ENCODE measurements around the gene GOLGA8A. TPM values are rescaled to one million over a fixed set of nuclear protein-coding genes. Genes with fewer than 3 reads are reported as not detected.
"Not testable (repeated sequence)": the region's sequence is repeated elsewhere in the genome, so short reads cannot be mapped to it uniquely, and the experiment has no call there.

The GOLGA8A gene
- total RNA-seq, 1 donor from 2014 or later = 0.40 TPM

GRCh38 chr15:34408973-34409372 is 28.6 kb downstream of the GOLGA8A start:
- DNase-seq (ENCODE audit: low read depth in 2 of 2) = not testable (repeated sequence)

- DNase-seq (ENCODE audit: low read depth in 2 of 2) = not testable (repeated sequence)
Measured at GRCh38 chr15:34403899-34404298, 33.7 kb downstream of the GOLGA8A start.

- not testable (repeated sequence) for DNase-seq (ENCODE audit: low read depth in 2 of 2)
Measured at GRCh38 chr15:34403160-34403598, 34.4 kb downstream of the GOLGA8A start.

GRCh38 chr15:34397637-34398259 is 39.9 kb downstream of the GOLGA8A start:
- not testable (repeated sequence) for DNase-seq (ENCODE audit: low read depth in 2 of 2)

GRCh38 chr15:34392981-34393380 is 44.6 kb downstream of the GOLGA8A start:
- DNase-seq (ENCODE audit: low read depth in 2 of 2) = not testable (repeated sequence)

GRCh38 chr15:34389594-34390086 is 48.0 kb downstream of the GOLGA8A start:
- not testable (repeated sequence) for DNase-seq (ENCODE audit: low read depth in 2 of 2)

Other genes with a start within 250 kb of the GOLGA8A start
- gene KATNBL1, start 227.7 kb downstream of the GOLGA8A start, total RNA-seq = 21.8 and 31.0 TPM in 2 replicates
- 140 and 163 TPM in 2 replicates for gene EMC4, start 212.8 kb downstream of the GOLGA8A start, total RNA-seq
- 16.8 and 18.8 TPM in 2 replicates for gene SLC12A6, start 100.0 kb downstream of the GOLGA8A start, total RNA-seq
- gene NOP10, start 94.7 kb downstream of the GOLGA8A start, total RNA-seq = 131 and 263 TPM in 2 replicates
- not detected in 2 replicates for gene NUTM1, start 94.5 kb downstream of the GOLGA8A start, total RNA-seq
- 1.5 and 2.8 TPM in 2 replicates for gene LPCAT4, start 70.6 kb downstream of the GOLGA8A start, total RNA-seq
- 4.1 and 4.8 TPM in 2 replicates for gene GOLGA8B, start 145.8 kb upstream of the GOLGA8A start, total RNA-seq

Data from lung microvascular endothelial cell (primary cell).